ENCODE data around the gene LRRN2.
A peak's percentile ranks its signal among the peaks of the same experiment; 100 is the strongest.
"Not testable (repeated sequence)": the region's sequence is repeated elsewhere in the genome, so short reads cannot be mapped to it uniquely, and the experiment has no call there.

LRRN2 gene

DNA sequence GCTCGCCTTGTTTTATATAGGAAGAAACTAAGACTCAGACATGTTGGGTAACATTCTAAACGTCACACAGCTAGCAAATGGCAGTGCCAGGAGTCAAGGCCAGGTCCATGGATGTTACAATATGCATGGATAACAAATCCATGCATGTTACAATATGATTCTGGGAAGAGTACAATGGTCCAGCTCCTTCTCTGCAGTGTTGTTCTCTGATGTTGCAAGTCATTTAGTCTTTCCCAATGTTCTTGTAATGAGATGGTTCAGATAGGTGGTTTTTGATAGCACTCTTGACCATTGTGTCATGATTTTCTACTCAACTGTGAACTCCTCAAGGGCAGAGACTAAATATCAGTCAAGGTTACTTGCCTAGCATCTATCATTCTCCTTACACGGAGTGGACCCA is 15.7 kb upstream of the LRRN2 start:
- intact Hi-C loops (cut with DNase I): no loop called here
- no peak for DNase-seq

DNA sequence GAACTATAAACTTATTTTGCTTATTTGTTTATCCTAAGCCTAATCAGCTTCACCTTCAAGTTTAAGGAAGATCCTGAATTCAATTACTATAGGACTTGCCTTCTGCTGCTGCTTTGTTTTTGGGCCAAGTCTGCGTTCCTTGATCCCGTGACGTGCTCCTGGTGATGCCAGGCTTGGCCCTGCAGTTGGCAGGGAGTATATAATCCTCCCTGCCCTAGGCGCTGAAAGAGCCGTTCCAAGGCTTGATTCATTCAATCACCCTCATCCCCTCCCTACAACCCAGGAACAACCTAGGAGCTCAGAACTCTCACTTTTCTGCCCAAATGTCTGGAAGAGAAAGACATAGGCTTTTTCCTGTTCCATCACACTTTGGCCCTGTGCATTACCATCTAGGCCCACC is 12.4 kb upstream of the LRRN2 start:
- DNase-seq: peak in 3 of 42 donors; percentile 16 to 46 (median 38)
- intact Hi-C loops (cut with DNase I): no loop called here

DNA sequence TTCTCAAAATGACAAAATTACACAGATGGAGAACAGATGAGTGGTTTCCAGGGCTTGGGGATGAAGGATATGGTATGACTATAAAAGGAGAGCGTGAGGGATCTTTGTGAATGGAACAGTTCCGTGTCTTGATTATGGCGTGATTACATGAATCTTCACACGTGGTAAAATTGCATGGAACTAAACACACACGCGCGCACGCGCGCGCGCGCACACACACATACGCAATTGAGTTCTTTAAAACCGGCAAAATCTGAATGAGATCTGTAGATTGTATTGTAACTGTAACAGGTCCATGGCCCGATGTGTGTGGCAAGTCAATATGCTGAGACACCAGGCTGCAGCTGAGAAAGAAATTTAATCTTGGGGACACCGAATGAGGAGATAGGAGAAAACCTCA is 11.1 kb upstream of the LRRN2 start:
- intact Hi-C loops (cut with DNase I): no loop called here
- DNase-seq: no peak

DNA sequence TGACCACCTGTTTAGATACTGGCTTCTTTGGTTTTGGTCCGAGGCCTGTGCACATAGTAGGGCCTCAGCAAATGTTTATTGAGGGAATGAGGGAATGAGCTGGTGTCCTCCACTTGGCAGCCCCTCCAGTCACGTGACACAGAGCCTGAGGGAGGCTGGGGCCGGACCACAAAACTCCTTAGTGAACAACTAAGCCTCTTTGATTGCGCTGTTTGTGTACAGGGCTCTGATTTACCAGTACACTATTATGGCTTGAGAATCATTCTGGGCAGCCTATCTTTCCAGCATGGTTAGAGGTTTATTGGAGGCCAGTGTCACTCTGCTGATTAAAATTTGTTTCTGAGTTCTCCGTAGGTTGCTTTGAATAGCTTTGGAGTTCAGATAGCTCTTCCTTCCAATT is 10.2 kb upstream of the LRRN2 start:
- DNase-seq: no peak
- intact Hi-C loops (cut with DNase I): no loop called here

DNA sequence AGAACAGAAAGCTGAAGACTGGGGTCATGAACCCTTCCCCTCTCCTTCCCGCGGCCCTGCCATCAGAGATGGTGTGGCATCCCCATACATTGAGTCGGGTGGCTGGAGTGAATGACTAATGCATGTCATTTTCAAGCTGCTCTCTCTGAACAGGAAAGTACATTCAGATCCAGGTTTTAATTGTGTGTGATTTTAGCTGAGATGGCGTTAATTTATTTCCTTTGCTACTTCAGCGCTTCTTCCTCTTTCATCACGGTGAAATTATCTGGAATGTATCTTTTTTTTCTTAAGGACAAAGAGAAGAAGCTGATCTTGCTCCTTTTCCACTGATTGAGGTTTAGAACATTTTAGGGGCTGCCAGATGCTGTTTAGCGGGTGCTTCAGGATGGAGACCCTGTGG is 8.6 kb upstream of the LRRN2 start:
- no peak for DNase-seq
- intact Hi-C loops (cut with DNase I): no loop called here

DNA sequence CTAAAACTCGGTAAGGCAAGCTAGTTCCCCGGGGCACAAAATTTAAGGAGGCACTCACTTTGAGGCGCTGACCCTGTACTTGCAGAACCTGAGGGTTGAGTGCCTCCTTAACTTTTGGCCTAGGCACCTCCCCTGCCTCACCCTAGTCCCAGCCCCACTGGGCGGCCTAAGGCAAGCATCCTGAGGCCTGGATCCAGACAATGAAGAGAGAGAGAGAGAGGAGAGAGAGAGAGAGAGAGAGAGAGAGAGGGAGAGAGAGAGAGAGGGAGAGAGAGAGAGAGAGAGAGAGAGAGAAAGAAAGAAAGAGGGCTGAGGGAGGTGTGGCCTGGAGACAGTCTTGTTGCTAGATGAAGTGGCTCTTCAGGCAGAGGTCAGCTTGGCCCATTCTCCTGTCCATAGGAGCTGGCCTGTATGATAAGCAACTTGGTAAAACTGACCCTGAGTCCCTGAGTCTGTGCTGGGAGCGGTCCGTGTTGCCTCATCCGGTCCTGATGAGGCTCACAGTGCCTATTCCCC is 7.4 kb upstream of the LRRN2 start:
- no peak for DNase-seq
- intact Hi-C loops (cut with DNase I): no loop called here

DNA sequence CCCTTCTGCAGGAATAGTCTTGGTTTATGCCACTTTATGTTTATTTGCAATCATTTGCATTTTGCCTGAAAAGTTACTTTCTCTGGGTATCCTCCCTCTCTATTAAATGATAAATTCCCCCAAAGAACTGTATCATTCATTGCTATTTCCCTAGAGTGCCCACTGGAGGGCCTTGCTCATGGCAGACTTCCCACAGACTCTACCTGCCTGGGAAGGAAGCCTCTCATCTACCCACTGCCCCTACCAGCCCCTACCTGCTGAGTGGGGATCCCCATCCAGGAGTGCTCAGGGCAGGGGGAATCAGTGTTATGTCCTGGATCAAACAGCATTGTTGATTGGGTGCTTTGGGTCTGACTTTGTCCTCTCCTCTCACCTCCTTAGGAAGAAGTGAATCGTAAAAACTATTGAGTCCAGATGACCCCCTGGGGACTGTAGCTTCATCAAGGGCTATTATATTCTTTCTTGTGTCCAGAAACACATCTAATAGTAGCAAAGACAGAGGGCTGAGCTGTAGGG is 6.8 kb upstream of the LRRN2 start:
- intact Hi-C loops (cut with DNase I): no loop called here
- peak in 1 of 42 donors; percentile 45 for DNase-seq

DNA sequence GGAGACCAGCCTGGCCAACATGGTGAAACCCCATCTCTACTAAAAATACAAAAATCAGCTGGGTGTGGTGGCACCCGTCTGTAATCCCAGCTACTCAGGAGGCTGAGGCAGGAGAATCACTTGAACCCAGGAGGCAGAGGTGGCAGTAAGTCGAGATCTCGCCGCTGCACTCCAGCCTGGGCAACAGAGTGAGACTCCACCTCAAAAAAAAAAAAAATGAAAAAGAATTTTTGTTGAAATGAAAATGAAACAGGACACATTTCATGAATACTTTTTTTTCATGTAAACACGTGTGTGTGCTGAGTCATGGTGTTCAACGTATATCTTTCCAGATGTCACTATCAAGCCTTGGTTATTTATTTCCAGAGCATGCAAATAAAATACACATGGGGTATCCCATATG is 5.8 kb upstream of the LRRN2 start:
- DNase-seq; intact Hi-C loops (cut with DNase I): not testable (repeated sequence)

DNA sequence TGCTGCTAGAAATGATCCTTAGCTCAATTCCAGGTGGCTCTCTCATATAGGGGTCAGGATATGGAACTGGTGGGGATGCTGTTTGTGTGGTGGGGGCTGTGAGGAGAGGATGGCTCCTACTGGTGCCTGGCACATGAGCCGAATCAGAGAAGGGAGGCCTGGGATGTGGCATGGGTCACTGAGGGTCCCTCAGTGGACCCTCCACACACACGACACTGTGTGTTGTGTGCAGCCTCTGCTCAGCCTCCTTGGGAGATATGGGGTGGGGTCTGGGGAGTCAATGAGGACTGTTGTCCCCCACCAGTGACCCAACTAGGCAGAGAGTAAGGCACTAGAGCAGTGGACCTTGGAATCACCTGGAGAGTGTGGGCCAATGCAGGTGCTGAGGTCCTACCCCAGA is 3.2 kb upstream of the LRRN2 start:
- DNase-seq: no peak
- intact Hi-C loops (cut with DNase I): no loop called here

DNA sequence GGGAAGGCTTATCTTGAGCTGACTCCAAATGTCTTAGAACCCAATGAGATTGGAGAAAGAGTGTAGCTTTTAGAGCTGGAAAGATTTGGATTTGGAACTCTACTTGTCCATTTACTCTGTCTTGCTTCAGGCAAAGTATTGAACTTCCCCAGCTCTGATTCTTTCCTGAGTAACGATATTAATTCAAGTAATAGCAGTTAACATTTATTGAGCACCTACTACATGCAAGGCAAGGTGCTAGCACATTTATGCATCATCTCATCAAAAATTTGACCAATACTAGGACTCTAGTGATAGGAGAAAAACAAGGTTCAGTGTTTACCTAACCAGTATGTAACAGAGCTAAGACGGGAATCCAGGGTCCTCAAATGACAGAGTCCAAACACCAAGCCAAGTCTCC is 2.5 kb upstream of the LRRN2 start:
- intact Hi-C loops (cut with DNase I): no loop called here
- no peak for DNase-seq

DNA sequence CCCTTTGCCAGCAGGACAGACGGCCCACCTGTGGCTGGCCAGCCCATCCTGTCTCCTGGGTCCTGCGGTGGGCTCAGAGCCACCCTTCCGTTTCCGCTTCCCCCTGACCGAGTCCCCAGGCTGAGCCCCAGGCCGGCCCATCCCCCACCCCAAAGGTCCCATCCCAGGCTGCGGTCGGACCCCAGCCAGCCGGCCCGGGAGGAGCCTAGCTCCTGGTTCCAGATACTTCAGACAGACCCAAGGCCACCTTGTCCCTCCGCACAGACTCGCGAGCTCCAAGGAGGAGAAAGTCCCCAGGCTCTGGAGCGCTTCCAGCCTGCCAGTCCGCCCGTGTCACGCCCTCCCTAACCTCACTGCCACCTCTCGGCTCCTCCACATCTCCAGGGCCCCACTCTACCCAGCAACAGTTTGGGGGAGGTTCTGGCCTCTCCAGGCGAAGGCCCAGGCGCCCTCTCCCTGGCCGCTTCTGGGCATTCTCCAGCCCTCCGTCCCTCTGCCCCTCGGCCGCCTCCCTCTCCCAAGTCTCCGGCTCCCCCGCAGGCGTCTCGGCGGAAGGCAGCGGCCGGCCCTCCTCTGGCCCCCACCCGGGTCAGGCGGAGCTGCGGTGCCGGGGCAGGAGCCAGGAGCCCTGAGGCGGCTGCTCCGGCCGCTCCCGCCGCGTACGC is 835 bp downstream of the LRRN2 start:
- intact Hi-C loops (cut with DNase I): no loop called here
- DNase-seq: peak in 9 of 42 donors; percentile 14 to 50 (median 33)

DNA sequence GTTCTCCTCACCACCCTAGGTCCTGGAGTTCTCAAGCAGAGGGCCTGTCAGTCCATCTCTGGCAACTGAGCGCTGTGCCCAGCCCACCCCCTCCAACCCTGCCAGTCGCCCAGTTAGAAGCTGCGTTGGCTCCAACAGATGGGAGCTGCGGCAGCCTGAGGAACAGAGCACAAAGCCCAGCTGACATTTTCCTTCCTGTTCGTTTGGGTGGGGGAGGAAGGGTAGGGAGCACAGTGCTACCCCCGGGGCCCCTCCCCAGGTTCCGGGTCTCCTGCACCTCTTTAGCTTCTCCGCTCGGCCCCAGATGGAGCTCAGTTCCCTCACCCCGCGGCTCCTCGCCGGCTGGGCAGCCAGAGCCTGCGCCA is 1.4 kb downstream of the LRRN2 start:
- intact Hi-C loops (cut with DNase I): no loop called here
- peak in 13 of 42 donors; percentile 14 to 59 (median 38) for DNase-seq

DNA sequence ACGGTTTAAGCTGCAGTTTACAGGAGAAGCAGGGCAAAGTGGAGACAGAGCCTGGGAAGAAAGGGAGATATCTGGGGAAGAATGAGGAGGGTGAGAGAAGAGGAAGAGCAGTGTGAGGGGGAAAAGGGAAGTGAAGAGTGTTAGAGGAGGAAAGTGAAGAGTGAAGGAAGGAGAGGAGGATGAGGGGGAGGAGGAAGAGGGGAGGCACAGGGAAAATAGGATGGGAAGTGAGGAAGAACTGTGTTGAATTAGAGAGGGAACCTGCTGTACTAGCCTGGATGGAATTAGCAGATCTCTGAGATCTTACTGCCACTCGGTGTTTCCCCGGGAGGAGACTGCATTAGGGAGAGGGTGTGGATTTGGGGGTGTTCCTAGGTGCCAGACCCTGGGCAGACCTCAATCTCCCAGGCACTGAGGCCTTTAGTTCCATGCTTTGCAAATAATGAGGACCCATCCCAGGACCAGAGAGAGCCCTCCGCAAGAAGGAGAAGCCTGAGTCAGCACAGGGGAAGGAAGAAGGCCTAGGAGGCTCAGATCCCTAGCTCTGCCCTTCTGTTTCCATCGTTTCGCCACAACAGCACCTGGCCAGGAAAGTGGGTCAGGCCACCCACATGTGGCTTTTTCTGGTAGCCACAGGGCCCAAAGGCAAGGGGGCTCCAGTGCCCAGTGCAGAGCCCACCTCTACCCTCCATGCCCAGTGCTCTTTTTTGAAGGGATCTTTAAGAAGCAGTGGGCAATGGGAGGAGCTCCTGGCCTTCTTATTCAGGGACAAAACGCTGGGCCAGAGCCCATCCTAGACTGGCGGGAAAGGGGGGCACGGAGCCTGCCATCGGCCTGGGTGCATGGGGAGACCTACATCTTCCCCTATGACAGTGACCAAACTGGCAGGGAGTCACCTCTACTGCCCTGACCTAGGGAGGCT is 2.0 kb downstream of the LRRN2 start:
- intact Hi-C loops (cut with DNase I): no loop called here

DNA sequence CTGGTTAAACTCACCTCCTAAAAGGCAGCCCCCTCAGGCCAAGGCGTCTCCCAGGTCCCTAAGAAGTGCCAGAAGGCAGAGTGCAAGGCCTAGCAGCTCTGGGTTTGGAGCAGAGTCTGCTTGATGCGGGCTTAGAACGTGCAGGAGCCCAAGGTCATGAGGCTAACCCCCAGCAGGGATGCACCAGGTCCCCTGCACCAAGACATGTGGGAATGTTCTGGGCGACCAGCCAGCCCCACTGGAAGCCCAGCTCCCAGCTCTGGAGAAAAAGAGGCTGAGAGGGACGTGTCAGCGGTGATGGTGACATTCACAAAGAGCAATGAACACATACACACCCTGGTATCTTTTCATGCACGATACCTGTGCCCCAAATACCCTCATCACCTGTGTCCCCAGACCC is 5.1 kb downstream of the LRRN2 start:
- intact Hi-C loops (cut with DNase I): no loop called here
- no peak for DNase-seq

More for the DNA sequence above, 2.0 kb downstream of the LRRN2 start:
- no peak for DNase-seq

DNA sequence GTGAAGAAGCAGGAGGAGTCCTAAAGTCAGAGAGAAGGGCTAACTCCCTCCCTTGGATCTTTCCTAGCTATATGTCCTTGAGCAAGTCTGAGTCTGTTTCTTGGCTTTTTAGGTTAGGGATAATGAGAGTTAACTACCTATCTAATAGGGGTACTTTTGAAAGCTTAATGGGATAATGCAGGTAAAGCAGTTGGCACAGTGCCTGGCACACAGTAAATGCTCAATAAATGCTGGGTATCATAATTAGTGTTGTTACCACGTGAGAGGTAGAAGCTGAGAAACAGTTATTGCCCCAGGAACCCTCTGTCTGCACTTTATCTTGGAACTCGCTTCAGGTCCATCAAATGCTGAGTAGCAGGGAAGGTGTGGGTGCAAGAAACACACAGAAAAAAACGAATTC is 5.5 kb downstream of the LRRN2 start:
- intact Hi-C loops (cut with DNase I): no loop called here
- no peak for DNase-seq

DNA sequence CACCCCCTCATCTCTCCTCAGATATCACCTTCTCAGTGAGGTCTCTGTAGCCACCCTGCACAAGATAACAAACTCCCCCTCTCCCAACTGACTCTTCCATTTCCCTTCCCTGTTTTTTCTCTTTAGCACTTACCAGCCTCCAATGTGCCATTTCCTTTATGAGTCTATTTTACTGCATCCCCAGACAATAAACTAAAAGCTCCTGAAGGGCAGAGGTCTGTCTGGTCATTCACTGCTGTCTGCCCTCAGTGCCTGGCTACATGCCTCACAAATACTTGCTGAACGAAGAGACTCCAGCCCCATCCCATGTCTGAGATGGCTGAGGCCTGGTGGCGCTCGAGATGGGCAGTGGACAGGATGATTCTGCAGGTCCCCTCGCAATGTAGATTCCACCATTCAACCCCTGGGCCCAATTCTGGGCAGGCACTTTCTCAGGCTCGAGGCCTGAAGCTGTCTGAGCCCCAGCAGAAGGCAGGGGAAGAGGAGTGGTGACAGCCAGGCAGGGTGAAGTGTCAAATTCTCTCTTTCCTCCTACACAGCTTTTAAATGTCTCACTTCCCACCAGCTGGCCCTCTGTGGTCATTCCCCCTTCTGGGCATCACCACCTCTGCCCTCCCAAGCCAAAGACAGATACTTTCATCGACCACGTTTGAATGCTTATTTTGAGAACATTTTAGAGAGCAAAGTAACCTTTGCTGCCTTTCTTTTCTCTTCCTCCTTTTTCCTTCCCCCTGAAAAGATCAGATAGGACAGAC is 6.6 kb downstream of the LRRN2 start:
- no peak for DNase-seq
- intact Hi-C loops (cut with DNase I): no loop called here

DNA sequence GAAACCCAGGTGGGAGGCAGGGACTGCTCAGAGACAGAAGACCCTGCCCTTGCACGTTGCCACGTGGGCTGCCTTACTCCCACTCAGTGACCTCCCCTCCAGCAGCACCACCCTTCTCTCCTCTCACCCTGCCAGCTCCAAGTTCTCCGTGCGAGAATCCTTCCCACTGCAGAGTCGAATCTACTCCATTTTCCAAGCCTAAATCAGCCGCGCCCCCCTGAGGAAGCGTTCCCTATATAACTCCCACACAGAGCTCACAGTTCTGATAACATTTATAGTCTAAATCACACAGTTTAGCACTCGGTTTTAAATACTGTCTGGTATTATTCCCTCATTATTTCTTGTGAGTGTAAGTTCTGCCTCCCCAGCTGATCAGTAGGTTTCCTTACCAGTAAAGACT is 7.7 kb downstream of the LRRN2 start:
- DNase-seq: peak in 35 of 42 donors; percentile 23 to 84 (median 59)
- intact Hi-C loops (cut with DNase I): no loop called here

DNA sequence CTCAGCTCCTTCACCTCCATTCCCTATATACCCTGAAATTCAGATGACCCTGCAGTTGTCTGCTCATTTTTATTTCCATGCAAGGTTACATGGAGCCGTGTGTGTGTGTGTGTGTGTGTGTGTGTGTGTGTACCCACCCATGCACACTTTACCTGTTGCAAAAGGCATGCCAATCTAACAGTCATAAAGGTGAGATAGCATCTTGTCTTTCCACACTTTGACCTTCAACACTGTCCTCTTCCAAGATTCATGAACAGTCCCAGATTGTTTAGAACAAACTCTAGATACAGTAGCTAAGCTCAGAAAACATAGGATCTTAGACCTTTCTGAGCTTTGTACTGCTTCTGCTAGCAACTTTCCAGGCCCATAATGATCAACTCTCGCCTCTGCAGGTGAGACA is 9.5 kb downstream of the LRRN2 start:
- intact Hi-C loops (cut with DNase I): no loop called here
- no peak for DNase-seq

DNA sequence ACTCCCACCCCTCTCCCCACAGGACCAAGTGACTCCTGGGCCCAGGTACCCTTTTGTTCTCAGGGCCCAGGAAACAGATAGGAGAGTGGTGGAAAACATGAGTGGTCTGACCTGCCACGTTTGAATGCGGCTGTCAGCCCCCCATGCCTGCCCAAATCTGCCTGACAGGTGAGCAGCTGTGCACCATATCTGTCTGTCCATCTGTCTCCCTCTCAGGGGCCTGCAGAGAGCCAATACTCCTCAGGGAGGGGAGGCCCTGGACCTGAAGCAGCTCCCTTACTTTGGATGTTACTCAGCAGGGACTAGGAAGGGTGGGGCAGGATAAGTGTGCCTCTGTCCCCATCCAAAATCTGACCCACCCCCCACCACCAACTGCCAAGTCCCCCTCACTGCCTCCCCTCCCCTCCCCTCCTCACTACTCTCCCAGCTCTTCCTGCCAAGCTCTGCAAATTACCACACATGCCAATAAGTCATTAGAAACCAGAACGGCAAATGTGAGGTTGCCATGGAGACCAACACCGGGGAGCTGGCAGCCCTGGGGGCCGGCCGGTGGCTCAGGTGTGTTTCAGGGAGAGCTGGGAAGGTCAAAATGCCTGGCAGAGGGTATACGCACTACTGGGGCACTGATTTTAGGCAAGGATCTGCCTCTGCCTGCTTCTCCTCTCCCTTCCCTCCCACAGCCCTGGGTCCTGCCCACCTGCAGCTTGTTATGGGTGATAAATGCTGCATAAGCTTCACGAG is 11.5 kb downstream of the LRRN2 start:
- intact Hi-C loops (cut with DNase I): no loop called here
- DNase-seq: peak in 27 of 42 donors; percentile 14 to 79 (median 43)

All from head of caudate nucleus (tissue), 42 donors.